Trophoblast cell (in vitro differentiated cells and primary cell): ENCODE results near the gene INTU.
A peak's percentile ranks its signal among the peaks of the same experiment; 100 is the strongest.

Source experiments
- DNase-seq, 2 donors: peaks; one replicate each; pipeline ENCODE4 v3.0.0-alpha.2; 2016
- H2AFZ ChIP-seq: 2 replicates; pipeline ENCODE4 v1.6.1; 2013; ENCODE audit warnings: low read length, moderate library complexity, mild to moderate bottlenecking; ENCODE audit not compliant: insufficient read depth, poor library complexity
- H2AK5ac ChIP-seq: 2 replicates; pipeline ENCODE4 v1.6.1; 2013; ENCODE audit warnings: mild to moderate bottlenecking, low read length
- H2BK120ac ChIP-seq: 2 replicates; pipeline ENCODE4 v1.6.1; 2013; ENCODE audit warnings: low read length, mild to moderate bottlenecking, moderate library complexity; ENCODE audit not compliant: insufficient read depth, poor library complexity
- H2BK12ac ChIP-seq: 2 replicates; pipeline ENCODE4 v1.6.1; 2013; ENCODE audit warnings: mild to moderate bottlenecking, low read length, moderate library complexity
- H2BK5ac ChIP-seq: 2 replicates; pipeline ENCODE4 v1.6.1; 2013; ENCODE audit warnings: low read length, low read depth, moderate library complexity, mild to moderate bottlenecking; ENCODE audit not compliant: poor library complexity
- H3K14ac ChIP-seq: 2 replicates; pipeline ENCODE4 v1.6.1; 2013; ENCODE audit warnings: mild to moderate bottlenecking, low read length
- H3K18ac ChIP-seq: 2 replicates; pipeline ENCODE4 v1.6.1; 2013; ENCODE audit warnings: mild to moderate bottlenecking, low read length
- H3K23ac ChIP-seq: 2 replicates; pipeline ENCODE4 v1.6.1; 2013; ENCODE audit warnings: low read length
- H3K27ac ChIP-seq: 2 replicates; pipeline ENCODE4 v1.5.1; 2013; ENCODE audit warnings: low read depth, mild to moderate bottlenecking, inconsistent platforms, low read length, moderate library complexity
- H3K27me3 ChIP-seq: 2 replicates; pipeline ENCODE4 v1.6.1; 2013; ENCODE audit warnings: inconsistent platforms, mild to moderate bottlenecking, low read length, moderate library complexity; ENCODE audit not compliant: insufficient read depth
- H3K36me3 ChIP-seq, 2 experiments: 1 replicate in 1 of 2; 2 replicates in 1 of 2; pipeline ENCODE4 v1.6.1; 2013; ENCODE audit warnings: low read length in 2 of 2, mild to moderate bottlenecking in 2 of 2, moderate library complexity in 1 of 2; ENCODE audit not compliant: insufficient read depth in 2 of 2, control insufficient read depth in 1 of 2
- H3K4ac ChIP-seq: 2 replicates; pipeline ENCODE4 v1.6.1; 2013; ENCODE audit warnings: low read depth, mild to moderate bottlenecking, low read length, moderate library complexity
- H3K4me1 ChIP-seq, 2 experiments: 1 replicate in 1 of 2; 2 replicates in 1 of 2; pipeline ENCODE4 v1.6.1; 2013; ENCODE audit warnings: low read length in 2 of 2, mild to moderate bottlenecking in 2 of 2, moderate library complexity in 1 of 2; ENCODE audit not compliant: insufficient read depth in 2 of 2, control insufficient read depth in 1 of 2
- H3K4me2 ChIP-seq: 2 replicates; pipeline ENCODE4 v1.6.1; 2013; ENCODE audit warnings: inconsistent platforms, mild to moderate bottlenecking, low read length, moderate library complexity
- H3K4me3 ChIP-seq: 2 replicates; pipeline ENCODE4 v1.5.1; 2013; ENCODE audit warnings: mild to moderate bottlenecking, low read depth, low read length, inconsistent platforms
- H3K79me1 ChIP-seq: one replicate; pipeline ENCODE4 v1.6.1; 2013; ENCODE audit warnings: low read length
- H3K79me2 ChIP-seq: 2 replicates; pipeline ENCODE4 v1.6.1; 2013; ENCODE audit warnings: low read length, mild to moderate bottlenecking; ENCODE audit not compliant: control insufficient read depth, insufficient read depth, poor library complexity
- H3K9ac ChIP-seq: 2 replicates; pipeline ENCODE4 v1.6.1; 2013; ENCODE audit warnings: mild to moderate bottlenecking, low read length
- H3K9me3 ChIP-seq: 2 replicates; pipeline ENCODE4 v1.6.1; 2013; ENCODE audit warnings: low read depth, mild to moderate bottlenecking, control low read depth, inconsistent platforms, low read length; ENCODE audit not compliant: insufficient read depth
- H4K12ac ChIP-seq: 2 replicates; pipeline ENCODE4 v1.6.1; 2013; ENCODE audit warnings: low read depth, mild to moderate bottlenecking, low read length, moderate library complexity
- H4K8ac ChIP-seq: 2 replicates; pipeline ENCODE4 v1.6.1; 2013; ENCODE audit warnings: low read depth, mild to moderate bottlenecking, low read length, moderate library complexity
- H4K91ac ChIP-seq: one replicate; pipeline ENCODE4 v1.6.1; 2013; ENCODE audit warnings: low read depth, mild to moderate bottlenecking, low read length, moderate library complexity
- WGBS: extraction: QIAGEN DNeasy Blood & Tissue Kit; methylation state at CpG from one replicate; pipeline ENCODE4 v1.1.7; 2013; ENCODE audit warnings: missing lambda C conversion rate; ENCODE audit not compliant: insufficient read length, insufficient coverage; ENCODE audit errors: extremely low coverage; 5-methylcytosine and 5-hydroxymethylcytosine counted together

INTU gene

GRCh38 chr4:127622921-127623796, 9.6 kb upstream of the INTU start:
- Histone ChIP-seq H3K36me3 (no peaks in the 10 kb centered on the region), H3K14ac (no peak overlapping the region), H2BK5ac (no peak overlapping the region), H2AK5ac (no peak overlapping the region), H3K4me3 (peak overlapping the region; percentile 71), H3K23ac (no peak overlapping the region), H3K18ac (no peak overlapping the region), H3K79me1 (no peaks in the 10 kb centered on the region), H3K4me1 (peaks cover 5 to 9% of the 10 kb centered on the region in 2 experiments), H4K91ac (no peak overlapping the region), H4K8ac (no peak overlapping the region), H3K9ac (no peak overlapping the region), H3K27ac (no peak overlapping the region), H3K4me2 (peak overlapping the region; percentile 96), H3K79me2 (no peaks in the 10 kb centered on the region), H3K9me3 (no peaks in the 10 kb centered on the region), H2BK12ac (no peak overlapping the region), H2BK120ac (no peak overlapping the region), H3K27me3 (peaks cover 15% of the 10 kb centered on the region), H2AFZ (peak overlapping the region; percentile 56), H4K12ac (no peak overlapping the region), H3K4ac (no peak overlapping the region)
- WGBS = no CpG with 5 or more reads among the region's 81 CpGs
- DNase-seq = peak; percentile 13 to 51

GRCh38 chr4:127623797-127624083, 9.0 kb upstream of the INTU start:
- Histone ChIP-seq H4K12ac (no peak overlapping the region), H3K23ac (no peak overlapping the region), H3K4ac (no peak overlapping the region), H3K9ac (no peak overlapping the region), H4K8ac (no peak overlapping the region), H2BK5ac (no peak overlapping the region), H2BK120ac (no peak overlapping the region), H3K27me3 (peaks cover 15% of the 10 kb centered on the region), H4K91ac (no peak overlapping the region), H3K4me2 (peak overlapping the region; percentile 96), H2AFZ (no peak overlapping the region), H3K18ac (no peak overlapping the region), H3K14ac (no peak overlapping the region), H2BK12ac (no peak overlapping the region), H3K79me2 (no peaks in the 10 kb centered on the region), H3K9me3 (no peaks in the 10 kb centered on the region), H3K4me1 (peaks cover 5 to 9% of the 10 kb centered on the region in 2 experiments), H3K36me3 (no peaks in the 10 kb centered on the region), H3K27ac (no peak overlapping the region), H3K4me3 (peak overlapping the region; percentile 71), H3K79me1 (no peaks in the 10 kb centered on the region), H2AK5ac (no peak overlapping the region)
- DNase-seq = no peak
- WGBS = no CpG with 5 or more reads among the region's 7 CpGs

- Histone ChIP-seq H3K18ac (no peak overlapping the region), H3K4me3 (no peak overlapping the region), H2AK5ac (no peak overlapping the region), H3K4me1 (peaks cover 5 to 9% of the 10 kb centered on the region in 2 experiments), H4K91ac (no peak overlapping the region), H3K4ac (no peak overlapping the region), H2BK12ac (no peak overlapping the region), H3K27ac (no peak overlapping the region), H4K8ac (no peak overlapping the region), H3K79me1 (no peaks in the 10 kb centered on the region), H3K79me2 (no peaks in the 10 kb centered on the region), H2AFZ (no peak overlapping the region), H3K9ac (no peak overlapping the region), H3K36me3 (no peaks in the 10 kb centered on the region), H4K12ac (no peak overlapping the region), H3K9me3 (no peaks in the 10 kb centered on the region), H2BK120ac (no peak overlapping the region), H3K4me2 (no peak overlapping the region), H3K23ac (no peak overlapping the region), H3K27me3 (peaks cover 15% of the 10 kb centered on the region), H2BK5ac (no peak overlapping the region), H3K14ac (no peak overlapping the region)
- DNase-seq = no peak
- no CpG with 5 or more reads among the region's 8 CpGs for WGBS
These were observed 8.6 kb upstream of the INTU start for GRCh38 chr4:127624173-127624572.

GRCh38 chr4:127629371-127629770, 3.4 kb upstream of the INTU start:
- Histone ChIP-seq H3K23ac (no peak overlapping the region), H3K9ac (no peak overlapping the region), H2BK120ac (no peak overlapping the region), H3K4me2 (no peak overlapping the region), H4K91ac (no peak overlapping the region), H3K4me1 (peaks cover 0 to 2% of the 10 kb centered on the region in 2 experiments), H3K27me3 (no peaks in the 10 kb centered on the region), H4K12ac (no peak overlapping the region), H2AK5ac (no peak overlapping the region), H3K27ac (no peak overlapping the region), H2BK5ac (no peak overlapping the region), H4K8ac (no peak overlapping the region), H3K4ac (no peak overlapping the region), H2BK12ac (no peak overlapping the region), H3K14ac (no peak overlapping the region), H3K36me3 (no peaks in the 10 kb centered on the region), H3K18ac (no peak overlapping the region), H3K79me1 (peaks cover 3% of the 10 kb centered on the region), H3K9me3 (no peaks in the 10 kb centered on the region), H3K79me2 (no peaks in the 10 kb centered on the region), H2AFZ (no peak overlapping the region), H3K4me3 (no peak overlapping the region)
- DNase-seq = no peak
- no CpG with 5 or more reads among the region's 3 CpGs for WGBS
